ENCODE results near the gene MAP1LC3A.

MAP1LC3A gene

GRCh38 chr20:34579191-34579978 is 20.9 kb downstream of the MAP1LC3A start:
- no peak for FAIRE-seq

GRCh38 chr20:34579979-34580940 is 21.7 kb downstream of the MAP1LC3A start:
- no peak for FAIRE-seq

GRCh38 chr20:34581341-34582184 is 23.0 kb downstream of the MAP1LC3A start:
- no peak for FAIRE-seq

DNA sequence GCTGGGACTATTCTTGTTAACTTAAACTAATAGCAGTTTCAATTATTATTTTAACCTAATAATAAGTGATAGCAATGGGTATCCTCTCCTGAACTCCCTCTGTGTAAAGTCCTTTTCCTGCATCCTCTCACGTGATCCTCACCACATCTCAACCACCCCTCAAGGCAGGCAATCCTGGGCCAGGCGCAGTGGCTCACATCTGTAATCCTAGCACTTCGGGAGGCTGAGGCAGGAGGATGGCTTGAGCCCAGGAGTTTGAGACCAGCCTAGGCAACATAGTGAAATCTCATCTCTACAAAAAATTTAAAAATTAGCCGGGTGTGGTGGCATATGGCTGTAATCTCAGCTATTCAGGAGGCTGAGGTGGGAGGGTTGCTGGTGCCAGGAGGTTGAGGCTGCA is 23.7 kb downstream of the MAP1LC3A start:
- FAIRE-seq: no peak

DNA sequence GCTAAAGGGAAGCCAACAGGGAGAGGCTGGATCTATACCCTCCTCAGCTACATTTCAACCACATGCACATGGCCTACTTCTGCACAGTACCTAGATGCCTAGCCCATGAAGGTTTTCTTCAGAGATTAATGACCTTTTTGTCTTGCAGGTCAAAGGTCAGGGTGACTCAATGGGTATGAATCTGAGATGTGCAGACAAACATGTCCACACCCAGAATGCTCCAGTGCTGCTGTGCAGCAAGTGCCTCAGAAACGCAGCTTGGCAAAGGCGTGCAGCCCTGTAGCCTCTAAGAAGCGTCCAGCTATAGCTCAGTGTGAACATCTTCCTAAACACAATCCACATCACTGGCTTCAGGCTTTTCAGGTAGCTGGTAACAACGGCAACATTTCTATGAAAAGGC is 24.4 kb downstream of the MAP1LC3A start:
- no peak for FAIRE-seq

DNA sequence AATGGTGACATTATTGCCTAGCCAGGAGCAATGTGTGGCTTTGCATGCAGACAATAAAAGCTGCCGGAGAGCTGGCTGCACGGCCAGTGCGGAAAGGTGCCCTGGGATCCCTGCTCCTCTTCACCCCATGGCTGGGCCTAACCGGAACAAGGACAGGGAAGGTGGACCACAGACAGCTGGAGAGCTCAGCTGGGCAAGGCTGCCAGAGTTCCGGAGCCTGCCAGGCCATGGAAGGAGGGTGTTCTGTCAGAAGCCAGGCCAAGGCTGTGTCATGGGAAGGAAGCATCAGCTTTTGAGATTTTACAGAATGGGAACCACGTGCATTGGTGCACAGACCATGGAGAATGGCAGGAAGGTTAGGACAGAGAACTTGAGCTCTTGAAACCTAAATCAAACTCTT is 25.0 kb downstream of the MAP1LC3A start:
- FAIRE-seq: no peak

DNA sequence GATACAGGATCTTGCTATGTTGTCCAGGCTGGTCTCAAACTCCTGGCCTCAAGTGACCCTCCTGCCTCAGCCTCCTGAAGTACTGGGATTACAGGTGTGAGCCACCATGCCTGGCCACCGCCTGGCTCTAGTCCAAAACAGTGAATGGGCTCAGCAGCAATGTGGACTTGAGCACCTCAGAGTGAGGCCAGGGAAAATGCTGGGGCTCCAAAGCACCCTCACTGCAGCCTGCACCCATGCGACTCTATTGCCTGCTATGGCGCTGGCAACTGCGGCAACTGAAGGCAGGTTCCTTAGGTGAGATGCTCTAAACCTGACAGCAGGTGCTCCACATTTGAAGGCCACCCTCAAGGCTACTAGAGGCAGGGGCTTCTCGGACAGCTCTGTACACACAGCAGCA is 26.5 kb downstream of the MAP1LC3A start:
- FAIRE-seq: no peak

DNA sequence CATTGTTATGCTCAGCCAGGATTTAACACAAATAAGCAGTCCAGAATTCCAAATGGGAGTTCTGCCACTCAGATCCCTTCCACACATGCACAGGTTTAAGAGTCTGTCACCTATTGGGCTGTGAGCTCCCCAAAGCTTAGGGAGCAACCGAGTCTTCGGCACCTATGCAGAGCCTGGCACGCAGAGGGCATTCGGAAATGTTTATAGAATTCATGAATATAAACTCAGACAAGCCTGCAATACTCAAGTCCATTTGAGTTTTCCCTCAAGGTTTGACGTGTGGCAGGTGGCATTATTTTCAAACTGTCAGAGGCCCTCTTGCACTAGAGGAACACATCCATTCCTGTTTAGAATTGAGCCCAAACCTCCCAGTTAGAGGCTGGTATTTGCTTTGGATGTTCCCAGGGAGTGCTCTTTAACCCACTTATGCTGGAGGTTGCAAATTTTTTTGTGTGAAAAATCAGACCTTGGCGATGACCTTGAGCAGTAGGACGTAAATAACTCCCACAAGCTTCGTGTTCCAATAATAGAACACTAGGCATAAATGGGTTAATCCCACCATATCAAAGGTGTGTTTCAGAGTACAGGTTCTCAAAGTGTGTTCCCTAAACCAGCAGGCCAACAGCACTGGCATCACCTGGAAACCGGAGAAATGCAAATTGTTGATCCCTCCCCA is 28.1 kb downstream of the MAP1LC3A start:
- no peak for FAIRE-seq

- no peak for FAIRE-seq
These were observed 37.1 kb downstream of the MAP1LC3A start for GRCh38 chr20:34595377-34596184.

GRCh38 chr20:34600892-34601653 is 42.6 kb downstream of the MAP1LC3A start:
- FAIRE-seq: no peak

DNA sequence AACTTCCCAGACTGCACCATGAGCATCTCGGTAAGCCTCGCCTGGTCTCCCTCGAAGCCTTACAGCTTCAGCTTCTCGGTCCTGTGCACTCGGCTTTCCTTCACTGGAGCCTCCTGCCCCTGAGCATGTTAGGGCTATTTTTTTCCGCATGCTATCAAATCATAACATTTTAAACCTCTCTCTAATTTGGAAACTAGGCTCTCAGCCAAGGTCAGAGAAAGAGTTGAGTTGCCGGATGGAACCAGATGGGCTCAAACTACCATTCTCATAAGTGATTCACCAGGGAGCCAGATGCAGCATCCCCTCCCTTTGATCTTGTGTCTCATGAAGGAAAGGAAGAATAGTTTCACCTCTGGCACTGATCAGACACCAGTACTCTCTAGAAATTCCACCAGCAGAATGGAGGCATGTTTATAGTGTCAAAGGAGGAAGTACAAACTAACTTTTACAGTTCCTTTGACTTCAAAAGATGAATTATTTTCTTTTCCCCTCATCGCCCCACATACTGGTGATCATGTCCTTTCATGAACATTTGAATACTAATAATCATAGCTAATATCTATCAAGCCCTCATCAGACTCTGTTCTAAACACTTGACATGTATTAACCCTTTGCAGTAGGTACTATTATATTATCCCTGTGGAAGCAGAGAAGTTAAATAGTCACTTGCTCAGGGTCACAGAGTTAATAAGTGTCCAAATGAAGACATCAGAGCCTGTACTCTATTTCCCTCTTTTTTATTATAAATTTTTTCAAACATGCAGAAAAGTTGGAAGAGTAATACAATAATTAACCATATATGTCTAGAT is 46.7 kb downstream of the MAP1LC3A start:
- no peak for FAIRE-seq

DNA sequence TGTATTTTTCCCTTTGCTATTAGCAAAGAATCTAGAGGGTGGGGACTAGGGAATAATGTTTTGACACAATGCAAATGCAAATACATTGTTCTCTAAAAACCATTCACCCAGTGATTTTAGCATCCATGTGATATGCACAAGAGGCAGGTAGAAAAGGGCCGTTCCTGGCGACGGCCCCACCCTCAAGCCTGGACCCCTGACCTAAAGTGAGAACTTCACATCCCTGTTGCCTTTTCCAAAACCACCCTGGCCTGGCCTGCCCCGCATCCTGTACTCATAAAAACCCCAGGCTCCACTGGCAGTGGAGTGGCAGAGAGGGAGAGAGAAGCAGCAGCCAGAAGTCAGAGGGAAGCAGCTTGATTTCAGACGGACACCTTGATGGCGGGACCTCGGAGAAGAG is 48.5 kb downstream of the MAP1LC3A start:
- FAIRE-seq: no peak
